Stimulated activated naive B cell treated with anti-CD40 and anti-IgM and Interleukin-4, amounts not matched to agents 10 μg/mL and 1 μg/mL and 100 μg/mL, for 72 hours (primary cell): ENCODE results near the gene TTLL11.
A peak's percentile ranks its signal among the peaks of the same experiment; 100 is the strongest.

Source experiments
- ATAC-seq, 2 donors: fragments of 150-1000 bp; cut with Tn5 transposase; replicated peaks; 2 replicates each; pipeline ENCODE4 v1.10.0; 2021; ENCODE audit warnings: moderate library complexity in 1 of 2
- DNase-seq: peaks from one replicate; pipeline ENCODE4 v3.0.0; 2021
- H3K27ac Mint-ChIP-seq: one replicate; pipeline ENCODE4 v1.8.0; 2022; ENCODE audit warnings: mild to moderate bottlenecking, mixed read lengths
- H3K27me3 Mint-ChIP-seq, 2 donors: one replicate each; pipeline ENCODE4 v1.8.0; 2022; ENCODE audit warnings: mixed read lengths in 2 of 2
- H3K36me3 Mint-ChIP-seq, 2 donors: one replicate each; pipeline ENCODE4 v1.8.0; 2022; ENCODE audit warnings: mixed read lengths in 2 of 2, mild to moderate bottlenecking in 1 of 2
- H3K4me1 Mint-ChIP-seq, 2 donors: one replicate each; pipeline ENCODE4 v1.8.0; 2022; ENCODE audit warnings: mixed read lengths in 2 of 2, mild to moderate bottlenecking in 1 of 2
- H3K4me3 Mint-ChIP-seq, 2 donors: one replicate each; pipeline ENCODE4 v1.8.0; 2022; ENCODE audit warnings: mild to moderate bottlenecking in 2 of 2, mixed read lengths in 2 of 2, moderate library complexity in 1 of 2
- H3K9me3 Mint-ChIP-seq, 2 donors: one replicate each; pipeline ENCODE4 v1.8.0; 2022; ENCODE audit warnings: mixed read lengths in 2 of 2, mild to moderate bottlenecking in 1 of 2

TTLL11 gene

GRCh38 chr9:122107291-122107805, 14.2 kb upstream of the TTLL11 start:
- DNase-seq (no peak), ATAC-seq (no peak)
- Mint-ChIP-seq H3K4me1 (no peaks in the 10 kb centered on the region), H3K36me3 (peaks cover 5 to 7% of the 10 kb centered on the region in 2 donors), H3K27ac (no peak overlapping the region), H3K9me3 (peaks cover 7 to 11% of the 10 kb centered on the region in 2 donors), H3K27me3 (no peaks in the 10 kb centered on the region), H3K4me3 (no peak overlapping the region)

- no peak for ATAC-seq
- no peak for DNase-seq
- no peaks in the 10 kb centered on the region for H3K4me1 Mint-ChIP-seq
- H3K36me3 Mint-ChIP-seq, result peaks cover 5 to 7% of the 10 kb centered on the region in 2 donors
- H3K4me3 Mint-ChIP-seq, result no peak overlapping the region
- H3K9me3 Mint-ChIP-seq, result peaks cover 7 to 11% of the 10 kb centered on the region in 2 donors
- peaks cover 0 to 7% of the 10 kb centered on the region in 2 donors for H3K27me3 Mint-ChIP-seq
- H3K27ac Mint-ChIP-seq, result no peak overlapping the region
Observed at GRCh38 chr9:122106576-122106975, 13.5 kb upstream of the TTLL11 start.

- H3K27me3 Mint-ChIP-seq, result peaks cover 10 to 22% of the 10 kb centered on the region in 2 donors
- H3K4me1 Mint-ChIP-seq, result peaks cover 4 to 6% of the 10 kb centered on the region in 2 donors
- H3K36me3 Mint-ChIP-seq, result peaks cover 5 to 7% of the 10 kb centered on the region in 2 donors
- no peak overlapping the region for H3K4me3 Mint-ChIP-seq
- H3K27ac Mint-ChIP-seq, result no peak overlapping the region
- ATAC-seq, result no peak
- DNase-seq, result no peak
- H3K9me3 Mint-ChIP-seq, result peaks cover 7 to 11% of the 10 kb centered on the region in 2 donors
Observed at GRCh38 chr9:122103985-122104384, 10.9 kb upstream of the TTLL11 start.

GRCh38 chr9:122102156-122102555, 9.0 kb upstream of the TTLL11 start:
- Mint-ChIP-seq H3K4me3 (no peak overlapping the region), H3K27me3 (peaks cover 14 to 30% of the 10 kb centered on the region in 2 donors), H3K4me1 (peaks cover 4 to 6% of the 10 kb centered on the region in 2 donors), H3K27ac (no peak overlapping the region), H3K36me3 (peaks cover 5 to 7% of the 10 kb centered on the region in 2 donors), H3K9me3 (peaks cover 7 to 11% of the 10 kb centered on the region in 2 donors)
- no peak for ATAC-seq
- DNase-seq, result no peak

- peaks cover 5 to 7% of the 10 kb centered on the region in 2 donors for H3K36me3 Mint-ChIP-seq
- no peak overlapping the region for H3K27ac Mint-ChIP-seq
- peaks cover 4 to 6% of the 10 kb centered on the region in 2 donors for H3K4me1 Mint-ChIP-seq
- H3K9me3 Mint-ChIP-seq, result peaks cover 7 to 11% of the 10 kb centered on the region in 2 donors
- no peak overlapping the region for H3K4me3 Mint-ChIP-seq
- DNase-seq (no peak), ATAC-seq (no peak)
- H3K27me3 Mint-ChIP-seq, result peaks cover 23 to 40% of the 10 kb centered on the region in 2 donors
Observed at GRCh38 chr9:122100756-122101155, 7.6 kb upstream of the TTLL11 start.

GRCh38 chr9:122099271-122099869, 6.3 kb upstream of the TTLL11 start:
- Mint-ChIP-seq H3K9me3 (peaks cover 6 to 11% of the 10 kb centered on the region in 2 donors), H3K27ac (no peak overlapping the region), H3K36me3 (peaks cover 5 to 7% of the 10 kb centered on the region in 2 donors), H3K4me3 (peak overlapping the region; percentile 42 to 55), H3K27me3 (peaks cover 27 to 40% of the 10 kb centered on the region in 2 donors), H3K4me1 (peaks cover 11 to 18% of the 10 kb centered on the region in 2 donors)
- peak; percentile 88 to 89 for ATAC-seq
- peak; percentile 41 for DNase-seq

GRCh38 chr9:122097679-122098315, 4.7 kb upstream of the TTLL11 start:
- DNase-seq, result no peak
- Mint-ChIP-seq H3K36me3 (no peaks in the 10 kb centered on the region), H3K27me3 (peaks cover 27 to 40% of the 10 kb centered on the region in 2 donors), H3K4me3 (no peak overlapping the region), H3K27ac (no peak overlapping the region), H3K9me3 (no peaks in the 10 kb centered on the region), H3K4me1 (peaks cover 14 to 24% of the 10 kb centered on the region in 2 donors)
- ATAC-seq, result no peak

GRCh38 chr9:122096620-122097415, 3.7 kb upstream of the TTLL11 start:
- Mint-ChIP-seq H3K9me3 (no peaks in the 10 kb centered on the region), H3K4me3 (no peak overlapping the region), H3K4me1 (peaks cover 19 to 32% of the 10 kb centered on the region in 2 donors)

GRCh38 chr9:122095010-122095767, 2.1 kb upstream of the TTLL11 start:
- DNase-seq (peak; percentile 26), ATAC-seq (peak in 1 of 2 donors; percentile 4)
- H3K4me3 Mint-ChIP-seq, result peak overlapping the region; percentile 44 to 62
- H3K27ac Mint-ChIP-seq, result no peak overlapping the region
- H3K4me1 Mint-ChIP-seq, result peaks cover 34 to 48% of the 10 kb centered on the region in 2 donors
- H3K36me3 Mint-ChIP-seq, result peaks cover 5 to 11% of the 10 kb centered on the region in 2 donors
- no peaks in the 10 kb centered on the region for H3K9me3 Mint-ChIP-seq
- H3K27me3 Mint-ChIP-seq, result peaks cover 23 to 29% of the 10 kb centered on the region in 2 donors

More at GRCh38 chr9:122096620-122097415, 3.7 kb upstream of the TTLL11 start:
- ATAC-seq (no peak), DNase-seq (no peak)
- H3K36me3 Mint-ChIP-seq, result no peaks in the 10 kb centered on the region
- H3K27me3 Mint-ChIP-seq, result peaks cover 27 to 35% of the 10 kb centered on the region in 2 donors
- H3K27ac Mint-ChIP-seq, result no peak overlapping the region

- no peak for DNase-seq
- peak overlapping the region; percentile 90 to 91 for H3K4me3 Mint-ChIP-seq
- H3K27me3 Mint-ChIP-seq, result peaks cover 8 to 11% of the 10 kb centered on the region in 2 donors
- H3K9me3 Mint-ChIP-seq, result no peaks in the 10 kb centered on the region
- peaks cover 6 to 21% of the 10 kb centered on the region in 2 donors for H3K36me3 Mint-ChIP-seq
- peaks cover 34 to 54% of the 10 kb centered on the region in 2 donors for H3K4me1 Mint-ChIP-seq
- H3K27ac Mint-ChIP-seq, result peak overlapping the region; percentile 85
- ATAC-seq, result peak in 1 of 2 donors; percentile 4
Observed at GRCh38 chr9:122091682-122092592, 1.2 kb downstream of the TTLL11 start.

- Mint-ChIP-seq H3K4me3 (peak overlapping the region in 1 of 2 donors; percentile 91), H3K4me1 (peaks cover 34 to 54% of the 10 kb centered on the region in 2 donors), H3K36me3 (peaks cover 6 to 21% of the 10 kb centered on the region in 2 donors), H3K27ac (no peak overlapping the region), H3K27me3 (peaks cover under 1 to 4% of the 10 kb centered on the region in 2 donors), H3K9me3 (no peaks in the 10 kb centered on the region)
- DNase-seq, result no peak
- ATAC-seq, result no peak
Observed at GRCh38 chr9:122090981-122091380, 2.1 kb downstream of the TTLL11 start.

- no peak for DNase-seq
- Mint-ChIP-seq H3K4me1 (peaks cover 34 to 51% of the 10 kb centered on the region in 2 donors), H3K4me3 (no peak overlapping the region), H3K9me3 (no peaks in the 10 kb centered on the region), H3K27ac (no peak overlapping the region), H3K36me3 (peaks cover 6 to 21% of the 10 kb centered on the region in 2 donors), H3K27me3 (peaks cover 0 to 4% of the 10 kb centered on the region in 2 donors)
- no peak for ATAC-seq
Observed at GRCh38 chr9:122090287-122090883, 2.7 kb downstream of the TTLL11 start.
